ENCODE measurements around the gene KDM8.
A peak's percentile ranks its signal among the peaks of the same experiment; 100 is the strongest.

KDM8 gene

DNA sequence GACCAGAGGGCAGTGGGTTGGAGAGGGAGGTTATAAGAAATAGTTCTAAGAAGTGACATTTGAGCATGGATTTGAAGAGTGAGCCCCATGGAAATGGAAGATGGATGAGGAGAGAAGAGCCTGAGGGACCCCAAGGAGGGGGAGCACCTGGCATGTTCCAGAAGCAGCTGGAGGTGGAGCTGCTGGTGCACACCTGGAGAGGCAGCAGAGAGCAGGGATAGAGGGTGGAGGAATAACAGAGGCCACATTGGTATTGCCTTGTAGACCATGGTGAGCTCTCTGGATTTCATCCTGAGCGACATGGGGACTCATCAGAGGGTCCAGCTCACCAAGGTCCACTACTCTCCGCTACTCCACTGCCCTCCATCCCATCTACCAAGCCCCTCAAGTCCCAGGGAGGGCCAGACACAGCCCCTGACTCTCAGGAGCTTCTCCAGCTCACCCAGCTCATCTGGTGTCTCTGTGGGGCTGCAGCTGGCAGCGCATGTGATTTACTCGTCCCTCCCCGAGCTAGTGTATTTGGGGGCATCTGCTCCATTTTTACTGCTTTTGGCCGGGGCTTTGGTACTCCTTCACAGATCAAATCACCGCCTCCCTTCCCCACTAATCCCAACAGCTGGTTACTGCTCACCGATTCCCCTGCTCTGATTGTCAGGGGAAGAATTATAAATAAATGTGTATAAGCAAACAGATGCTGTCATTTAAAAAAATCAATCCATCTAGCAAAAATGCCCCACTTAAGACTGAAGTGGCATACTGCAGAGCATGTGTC is 22.1 kb upstream of the KDM8 start:
- TF ChIP-seq GATA2 (IDR thresholded peaks at IDR 0.05; ENCODE audit: low read depth, low read length): no peak
- no peak for TF ChIP-seq GATA3 (IDR thresholded peaks at IDR 0.05; ENCODE audit: low read depth, low read length)

DNA sequence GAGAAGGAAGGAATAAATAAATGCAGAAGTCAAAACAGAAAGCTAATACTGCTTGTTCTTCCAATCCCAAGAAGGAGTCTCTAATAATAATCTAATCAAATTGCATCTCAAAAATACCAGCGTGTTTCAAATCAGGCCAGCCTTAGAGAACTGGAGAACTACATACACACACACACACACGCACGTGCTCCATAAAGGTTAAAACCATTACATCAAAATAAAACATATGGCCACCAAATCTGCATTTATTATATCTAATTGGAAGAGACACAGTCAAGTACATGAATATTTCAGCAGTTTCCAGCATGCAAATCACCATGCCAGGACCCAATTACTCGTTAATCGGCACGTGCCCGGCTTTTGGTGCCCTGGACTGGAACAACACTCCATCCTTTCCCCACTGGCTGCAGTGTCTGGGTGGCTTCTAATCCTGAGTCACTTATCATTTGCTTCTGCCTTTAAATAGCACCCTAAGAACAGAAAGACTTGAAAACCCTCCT is 20.4 kb upstream of the KDM8 start:
- TF ChIP-seq GATA2 (IDR thresholded peaks at IDR 0.05; ENCODE audit: low read depth, low read length) (no peak), GATA3 (IDR thresholded peaks at IDR 0.05; ENCODE audit: low read depth, low read length) (no peak)

DNA sequence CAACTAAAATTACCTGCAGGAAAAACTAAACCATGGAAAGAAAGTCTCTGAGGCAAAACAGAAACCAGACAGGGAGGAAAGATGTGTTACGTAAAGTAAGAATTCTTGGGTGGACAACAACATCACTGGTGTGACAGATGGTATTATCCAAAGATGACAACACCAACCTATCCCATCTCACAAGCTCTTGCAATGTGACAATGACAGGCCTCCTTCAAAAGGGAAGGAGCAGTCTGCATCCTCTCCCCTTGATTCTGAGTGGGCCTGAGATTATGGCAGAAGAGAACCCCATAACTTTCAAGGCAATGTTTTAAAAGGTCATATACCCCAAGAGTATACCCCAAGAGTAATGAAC is 17.6 kb upstream of the KDM8 start:
- no peak for TF ChIP-seq GATA2 (IDR thresholded peaks at IDR 0.05; ENCODE audit: low read depth, low read length)
- no peak for TF ChIP-seq GATA3 (IDR thresholded peaks at IDR 0.05; ENCODE audit: low read depth, low read length)

- TF ChIP-seq GATA2 (IDR thresholded peaks at IDR 0.05; ENCODE audit: low read depth, low read length) (no peak), GATA3 (IDR thresholded peaks at IDR 0.05; ENCODE audit: low read depth, low read length) (no peak)
These were observed 14.7 kb upstream of the KDM8 start for GRCh38 chr16:27188633-27189032.

- TF ChIP-seq GATA2 (IDR thresholded peaks at IDR 0.05; ENCODE audit: low read depth, low read length): no peak
These were observed 13.9 kb upstream of the KDM8 start for GRCh38 chr16:27189335-27189972.

GRCh38 chr16:27190316-27190871 is 12.9 kb upstream of the KDM8 start:
- TF ChIP-seq GATA3 (IDR thresholded peaks at IDR 0.05; ENCODE audit: low read depth, low read length): no peak
- TF ChIP-seq GATA2 (IDR thresholded peaks at IDR 0.05; ENCODE audit: low read depth, low read length): no peak

DNA sequence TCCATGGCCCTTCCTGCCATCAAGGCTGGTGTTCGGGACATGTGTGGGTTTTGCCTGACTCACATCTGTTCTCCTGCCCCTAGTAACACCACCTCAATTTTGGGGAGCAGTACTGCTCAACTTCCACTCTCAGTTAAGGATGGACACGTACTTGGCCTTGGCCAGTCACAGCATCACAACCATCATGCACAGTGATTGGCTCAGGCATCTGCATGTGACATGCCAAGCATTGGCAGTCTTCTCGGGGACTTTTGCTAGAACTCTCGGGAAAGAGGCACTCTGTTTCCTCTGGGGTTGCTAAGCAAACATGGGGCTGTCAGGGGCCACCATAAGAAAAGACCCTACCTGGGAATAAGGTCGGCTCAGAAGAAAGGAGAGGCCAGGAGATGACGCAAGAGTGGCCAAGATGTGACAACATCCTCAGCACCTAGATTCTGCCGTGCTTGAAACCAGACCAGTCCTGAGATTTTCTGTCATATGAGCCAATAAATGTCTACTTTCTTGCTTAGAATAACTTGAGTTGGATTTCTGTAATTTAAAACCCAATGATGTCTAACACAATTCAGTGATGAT is 11.9 kb upstream of the KDM8 start:
- no peak for TF ChIP-seq GATA2 (IDR thresholded peaks at IDR 0.05; ENCODE audit: low read depth, low read length)
- no peak for TF ChIP-seq GATA3 (IDR thresholded peaks at IDR 0.05; ENCODE audit: low read depth, low read length)

DNA sequence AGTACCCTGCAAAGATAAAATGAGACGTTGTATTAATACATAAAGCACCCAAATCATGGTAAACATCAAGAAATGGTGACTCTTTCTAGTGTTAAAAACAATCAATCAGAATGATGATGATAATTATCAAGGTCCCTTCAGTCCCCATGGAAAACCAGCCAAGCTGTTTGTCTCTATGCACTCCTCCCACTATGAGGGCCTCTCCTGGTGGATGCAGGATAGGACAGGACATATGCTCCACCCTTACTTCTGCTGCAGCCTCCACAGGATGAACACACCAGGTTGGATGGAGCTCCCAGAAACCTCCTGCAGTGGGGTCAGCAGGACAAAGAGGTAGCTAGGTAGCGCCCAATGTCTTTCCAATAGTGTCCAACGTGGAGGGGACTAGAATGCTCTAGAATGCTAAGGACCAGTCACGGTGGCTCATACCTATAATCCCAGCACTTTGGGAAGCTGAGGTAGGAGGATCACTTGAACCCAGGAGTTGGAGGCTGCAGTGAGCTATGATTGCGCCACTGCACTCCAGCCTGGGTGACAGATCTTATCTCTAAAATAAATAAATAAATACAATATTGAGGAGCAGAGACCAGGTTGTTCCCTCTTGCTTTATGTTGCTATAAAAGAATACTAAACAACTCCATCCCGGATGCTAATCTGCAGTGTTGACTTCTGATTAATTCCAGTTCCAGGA is 9.9 kb upstream of the KDM8 start:
- no peak for TF ChIP-seq GATA3 (IDR thresholded peaks at IDR 0.05; ENCODE audit: low read depth, low read length)

GRCh38 chr16:27195076-27195741 is 8.1 kb upstream of the KDM8 start:
- TF ChIP-seq GATA3 (IDR thresholded peaks at IDR 0.05; ENCODE audit: low read depth, low read length) (0 out of 2 replicates have a peak, but pooled peaks have one; percentile 26), GATA2 (IDR thresholded peaks at IDR 0.05; ENCODE audit: low read depth, low read length) (peak; percentile 78)

- TF ChIP-seq GATA2 (IDR thresholded peaks at IDR 0.05; ENCODE audit: low read depth, low read length): no peak
- no peak for TF ChIP-seq GATA3 (IDR thresholded peaks at IDR 0.05; ENCODE audit: low read depth, low read length)
These were observed 7.3 kb upstream of the KDM8 start for GRCh38 chr16:27195941-27196595.

- no peak for TF ChIP-seq GATA3 (IDR thresholded peaks at IDR 0.05; ENCODE audit: low read depth, low read length)
- no peak for TF ChIP-seq GATA2 (IDR thresholded peaks at IDR 0.05; ENCODE audit: low read depth, low read length)
These were observed 6.3 kb upstream of the KDM8 start for GRCh38 chr16:27197004-27197403.

- TF ChIP-seq GATA2 (IDR thresholded peaks at IDR 0.05; ENCODE audit: low read depth, low read length) (no peak), GATA3 (IDR thresholded peaks at IDR 0.05; ENCODE audit: low read depth, low read length) (no peak)
These were observed 4.7 kb upstream of the KDM8 start for GRCh38 chr16:27198451-27199234.

DNA sequence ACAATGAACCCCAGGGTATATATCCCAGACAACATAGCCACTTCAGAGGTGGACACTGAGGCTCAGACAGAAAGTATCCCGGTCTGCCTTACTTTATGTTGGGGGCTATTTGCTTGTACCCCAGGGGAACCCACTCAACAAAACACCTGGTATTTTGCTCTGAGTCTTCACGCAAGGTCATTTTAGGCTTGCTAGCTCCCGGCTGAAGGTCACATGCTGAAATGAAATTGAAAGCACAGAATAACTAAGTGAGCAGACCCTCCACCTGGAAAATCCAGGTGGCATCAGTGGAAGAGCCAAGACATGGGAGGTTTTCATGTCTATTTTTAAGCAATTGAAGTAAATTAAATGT is 4.1 kb upstream of the KDM8 start:
- no peak for TF ChIP-seq GATA3 (IDR thresholded peaks at IDR 0.05; ENCODE audit: low read depth, low read length)
- TF ChIP-seq GATA2 (IDR thresholded peaks at IDR 0.05; ENCODE audit: low read depth, low read length): no peak

All from SH-SY5Y (cell line).